GM19238 (cell line): Measurements from ENCODE around the gene PLOD3.
"Not testable (repeated sequence)": the region's sequence is repeated elsewhere in the genome, so short reads cannot be mapped to it uniquely, and the experiment has no call there.

ENCODE experiments used
- DNase-seq: peaks from one replicate; pipeline ENCODE4 v3.0.0; 2011; ENCODE audit warnings: low spot score; ENCODE audit not compliant: insufficient read length

PLOD3 gene, protein sequence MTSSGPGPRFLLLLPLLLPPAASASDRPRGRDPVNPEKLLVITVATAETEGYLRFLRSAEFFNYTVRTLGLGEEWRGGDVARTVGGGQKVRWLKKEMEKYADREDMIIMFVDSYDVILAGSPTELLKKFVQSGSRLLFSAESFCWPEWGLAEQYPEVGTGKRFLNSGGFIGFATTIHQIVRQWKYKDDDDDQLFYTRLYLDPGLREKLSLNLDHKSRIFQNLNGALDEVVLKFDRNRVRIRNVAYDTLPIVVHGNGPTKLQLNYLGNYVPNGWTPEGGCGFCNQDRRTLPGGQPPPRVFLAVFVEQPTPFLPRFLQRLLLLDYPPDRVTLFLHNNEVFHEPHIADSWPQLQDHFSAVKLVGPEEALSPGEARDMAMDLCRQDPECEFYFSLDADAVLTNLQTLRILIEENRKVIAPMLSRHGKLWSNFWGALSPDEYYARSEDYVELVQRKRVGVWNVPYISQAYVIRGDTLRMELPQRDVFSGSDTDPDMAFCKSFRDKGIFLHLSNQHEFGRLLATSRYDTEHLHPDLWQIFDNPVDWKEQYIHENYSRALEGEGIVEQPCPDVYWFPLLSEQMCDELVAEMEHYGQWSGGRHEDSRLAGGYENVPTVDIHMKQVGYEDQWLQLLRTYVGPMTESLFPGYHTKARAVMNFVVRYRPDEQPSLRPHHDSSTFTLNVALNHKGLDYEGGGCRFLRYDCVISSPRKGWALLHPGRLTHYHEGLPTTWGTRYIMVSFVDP

GRCh38 chr7:101217388-101218235 lies at the start of gene PLOD3, which contains the start of gene ZNHIT1:
Gene PLOD3 (minus strand): TSS chr7:101217581. CDS start chr7:101217274, 307 bp downstream.
Gene ZNHIT1 (plus strand): TSS chr7:101218165. CDS start chr7:101218196, 31 bp downstream.
- peak; percentile 98 for DNase-seq

DNA sequence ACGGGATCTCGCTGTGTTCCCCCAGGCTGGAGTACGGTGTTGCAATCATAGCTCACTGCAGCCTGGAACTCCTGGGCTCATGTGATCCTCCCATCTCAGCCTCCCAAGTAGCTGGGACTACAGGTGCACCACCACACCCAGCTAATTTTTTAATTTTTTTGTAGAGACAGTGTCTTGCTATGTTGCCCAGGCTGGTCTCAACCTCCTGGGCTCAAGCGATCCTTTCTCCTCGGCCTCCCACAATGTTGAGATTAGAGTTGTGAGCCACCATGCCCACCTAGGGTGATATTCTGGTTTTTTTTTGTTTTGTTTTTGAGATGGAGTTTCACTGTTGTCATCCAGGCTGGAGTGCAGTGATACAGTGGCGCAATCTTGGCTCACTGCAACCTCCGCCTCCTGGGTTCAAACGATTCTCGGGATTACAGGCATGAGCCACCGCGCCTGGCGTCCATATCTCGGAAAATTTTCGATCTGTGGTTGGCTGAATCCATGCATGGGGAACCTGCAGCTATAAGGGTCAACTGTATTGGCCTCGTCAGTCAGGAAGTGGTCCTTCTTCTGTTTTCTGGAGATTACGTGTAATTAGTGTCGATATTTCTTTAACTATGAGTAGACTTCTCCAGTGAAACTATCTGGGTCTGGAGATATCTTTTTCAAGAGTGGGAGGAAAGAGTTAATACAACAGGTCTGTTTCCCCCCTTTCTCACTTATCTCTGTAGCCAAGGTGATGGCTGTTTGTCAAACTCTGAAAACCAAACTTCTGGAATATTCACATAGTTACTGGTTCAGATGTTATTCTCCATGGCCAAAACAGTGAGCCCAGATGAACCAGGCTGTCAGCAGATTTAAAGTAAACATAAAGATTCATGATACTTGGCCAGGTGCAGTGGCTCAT lies 48.5 kb upstream of the PLOD3 start:
- DNase-seq: no peak

DNA sequence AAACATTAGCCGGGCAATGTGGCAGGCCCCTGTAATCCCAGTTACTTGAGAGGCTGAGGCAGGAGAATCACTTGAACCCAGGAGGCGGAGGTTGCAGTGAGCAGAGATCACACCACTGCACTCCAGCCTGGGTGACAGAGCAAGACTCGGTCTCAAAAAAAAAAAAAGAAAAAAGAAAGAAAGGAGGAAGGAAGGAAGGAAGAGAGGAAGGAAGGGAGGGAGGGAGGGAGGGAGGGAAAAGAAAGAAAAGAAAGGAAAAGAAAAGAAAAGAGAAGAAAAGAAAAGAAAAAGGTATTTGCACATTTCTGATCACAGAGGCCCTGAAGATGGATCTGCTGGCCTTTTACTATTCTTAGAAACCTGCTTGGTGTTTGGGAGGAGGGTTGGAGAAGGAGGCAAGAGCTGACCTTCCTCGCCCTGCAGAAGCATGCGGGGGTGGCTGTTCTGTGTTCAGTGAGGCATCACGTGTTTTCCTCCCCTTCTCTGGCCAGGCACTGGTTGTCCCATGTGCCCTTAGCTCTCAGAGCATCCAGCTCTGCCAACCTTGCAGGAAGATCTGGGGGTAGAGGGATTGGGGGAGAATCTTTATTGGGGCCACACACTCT lies 46.8 kb upstream of the PLOD3 start:
- not testable (repeated sequence) for DNase-seq

DNA sequence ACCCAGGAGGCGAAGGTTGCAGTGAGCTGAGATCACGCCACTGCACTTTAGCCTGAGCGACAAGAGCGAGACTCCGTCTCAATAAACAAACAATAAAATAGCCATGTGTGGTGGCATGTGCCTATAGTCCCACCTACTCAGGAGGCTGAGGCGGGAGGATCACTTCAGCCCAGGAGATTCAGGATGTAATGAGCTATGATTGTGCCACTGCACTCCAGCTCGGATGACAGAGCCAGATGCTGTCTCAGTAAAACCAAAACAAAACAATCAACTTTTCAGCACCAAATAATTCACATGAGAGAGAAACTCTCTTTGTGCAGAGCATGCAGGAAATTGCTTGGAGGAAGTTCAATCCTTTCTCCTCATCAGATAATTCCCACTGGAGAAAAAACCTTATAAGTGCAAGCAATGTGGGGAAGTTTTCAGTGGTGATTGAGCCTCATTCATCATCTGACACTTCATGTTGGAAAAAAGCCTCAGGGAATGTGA lies 40.9 kb upstream of the PLOD3 start:
- no peak for DNase-seq

- DNase-seq: no peak
Observed at GRCh38 chr7:101255796-101256195, 38.4 kb upstream of the PLOD3 start.

DNA sequence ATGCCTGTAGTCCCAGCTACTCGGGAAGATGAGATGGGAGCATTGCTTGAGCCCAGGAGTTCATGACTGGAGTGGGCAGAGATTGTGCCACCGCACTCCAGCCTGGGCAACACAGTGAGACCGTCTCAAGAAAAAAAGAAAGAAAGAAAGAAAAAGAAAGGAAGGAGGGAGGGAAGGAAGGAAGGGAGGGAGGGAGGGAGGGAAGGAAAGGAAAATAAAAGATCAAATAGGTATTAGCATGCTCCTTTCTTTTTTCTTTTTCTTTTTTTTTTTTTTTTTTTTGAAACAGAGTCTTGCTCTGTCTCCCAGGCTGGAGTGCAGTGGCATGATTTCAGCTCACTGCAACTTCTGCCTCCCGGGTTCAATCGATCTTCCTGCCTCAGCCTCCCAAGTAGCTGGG lies 35.8 kb upstream of the PLOD3 start:
- DNase-seq: not testable (repeated sequence)

GRCh38 chr7:101251871-101252659 lies 34.7 kb upstream of the PLOD3 start:
- DNase-seq: peak; percentile 94

DNA sequence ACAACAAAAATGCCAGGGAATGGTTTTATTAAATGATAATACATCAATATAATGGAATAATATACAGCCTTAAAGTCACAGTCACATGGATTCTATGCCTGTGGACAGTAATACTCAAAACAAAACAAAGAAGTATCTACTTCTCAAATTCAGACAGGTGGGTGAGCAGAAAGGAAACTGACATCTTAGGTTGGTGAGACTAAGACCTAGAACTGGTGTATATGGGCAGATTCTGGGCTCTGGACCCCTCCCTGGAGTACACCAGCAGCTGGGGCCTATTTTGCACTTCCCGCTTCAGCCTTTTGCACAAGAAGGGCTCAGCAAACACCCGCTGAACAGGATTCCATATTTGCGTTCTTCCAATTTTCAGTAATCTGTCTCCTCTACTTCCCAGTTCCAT lies 32.9 kb upstream of the PLOD3 start:
- DNase-seq: no peak

- no peak for DNase-seq
Observed at GRCh38 chr7:101248276-101248675, 30.9 kb upstream of the PLOD3 start.

DNA sequence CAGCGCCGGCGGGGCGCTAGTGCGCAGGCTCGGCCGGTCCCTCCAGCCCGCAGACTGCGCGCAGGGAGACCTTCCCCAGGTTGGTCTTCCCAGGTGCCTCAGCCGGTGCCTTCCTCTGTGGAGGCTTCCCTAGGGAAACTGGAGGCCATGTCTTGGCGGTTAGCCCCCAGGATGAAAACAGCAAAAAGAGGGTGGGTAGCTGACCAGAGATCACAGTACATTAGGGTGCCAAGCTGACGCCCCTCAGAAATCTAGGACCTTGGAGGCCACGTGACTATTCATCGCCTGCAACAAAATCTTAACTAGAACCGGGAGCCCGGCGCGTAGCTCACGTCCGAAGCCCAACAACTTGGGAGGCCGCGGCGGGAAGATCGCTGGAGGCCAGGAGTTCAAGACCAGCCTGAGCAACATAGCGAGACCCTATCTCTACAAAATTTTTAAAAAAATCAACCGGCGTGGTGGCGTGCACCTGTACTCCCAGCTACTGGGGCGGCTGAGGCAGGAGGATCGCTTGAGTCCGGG lies 27.8 kb upstream of the PLOD3 start:
- no peak for DNase-seq

DNA sequence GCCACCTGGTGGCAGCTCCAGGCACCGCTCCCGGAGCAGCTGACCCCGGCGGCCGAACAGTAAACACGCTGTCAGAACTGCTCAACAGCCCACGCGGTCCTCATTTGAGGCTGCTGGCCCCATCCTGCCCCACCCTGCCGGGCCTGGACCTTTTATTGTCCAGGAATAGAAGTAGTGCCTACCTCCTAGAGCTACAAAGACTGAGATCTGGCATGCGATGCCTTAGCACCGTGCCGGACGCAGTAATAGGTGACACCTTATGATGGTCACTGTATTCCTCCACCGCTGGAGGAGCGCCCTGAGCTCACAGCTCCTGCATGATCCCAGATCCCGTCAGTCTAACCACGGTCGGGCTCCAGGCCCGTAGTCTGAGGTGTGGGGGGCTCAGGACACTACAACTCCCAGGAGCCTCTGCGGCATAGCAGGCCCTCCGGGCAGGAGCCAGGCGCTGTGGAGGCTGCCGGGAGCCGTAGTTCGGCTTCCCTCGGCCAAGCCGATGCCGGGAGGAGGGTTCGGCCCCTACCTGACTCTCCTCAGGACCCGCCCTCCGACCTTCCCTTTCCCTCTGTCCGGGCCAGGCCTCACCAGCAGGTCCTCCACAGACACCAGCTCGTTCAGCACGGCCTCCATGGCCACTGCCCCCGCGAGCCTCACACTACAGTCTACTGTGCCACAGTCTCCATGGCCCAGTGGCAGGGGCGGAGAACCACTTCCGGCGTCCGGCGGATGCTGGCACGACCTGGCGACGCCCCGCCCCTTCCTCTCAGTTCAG lies 27.2 kb upstream of the PLOD3 start, which contains the start of gene FIS1:
FIS1 (minus strand) TSS at position 707 of the 772 bp plus-strand sequence; CDS start at position 630, 77 bp downstream.
- peak; percentile 89 for DNase-seq

- no peak for DNase-seq
Observed at GRCh38 chr7:101243646-101244374, 26.4 kb upstream of the PLOD3 start.

- DNase-seq: no peak
Observed at GRCh38 chr7:101241443-101242349, 24.3 kb upstream of the PLOD3 start.

- DNase-seq: no peak
Observed at GRCh38 chr7:101241015-101241363, 23.6 kb upstream of the PLOD3 start.

- no peak for DNase-seq
Observed at GRCh38 chr7:101240226-101241014, 23.0 kb upstream of the PLOD3 start.

- DNase-seq: no peak
Observed at GRCh38 chr7:101239951-101240220, 22.5 kb upstream of the PLOD3 start.
